ENCODE results near the gene PSPH.
"Not testable (repeated sequence)": the region's sequence is repeated elsewhere in the genome, so short reads cannot be mapped to it uniquely, and the experiment has no call there.

PSPH gene

DNA sequence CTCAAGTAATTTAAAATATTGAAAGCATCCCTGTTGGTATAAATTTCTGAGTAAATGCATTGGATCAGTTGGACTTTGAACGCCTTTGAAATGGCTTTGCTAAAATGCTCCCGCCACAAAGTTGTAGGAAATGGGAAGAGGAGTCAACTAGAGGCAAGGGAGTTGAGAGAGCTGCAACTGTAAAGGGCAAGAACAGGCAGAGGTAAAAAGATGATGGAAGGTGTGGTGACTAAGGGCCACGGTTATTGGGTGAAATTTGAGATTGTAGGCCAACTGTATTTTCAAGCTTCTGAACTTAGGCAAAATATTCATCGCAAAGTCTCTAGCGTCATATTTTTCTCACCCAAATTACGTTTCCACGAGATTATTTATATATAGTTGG is 12.2 kb upstream of the PSPH start:
- DNase-seq (ENCODE audit: low read depth, low spot score), result no peak

DNA sequence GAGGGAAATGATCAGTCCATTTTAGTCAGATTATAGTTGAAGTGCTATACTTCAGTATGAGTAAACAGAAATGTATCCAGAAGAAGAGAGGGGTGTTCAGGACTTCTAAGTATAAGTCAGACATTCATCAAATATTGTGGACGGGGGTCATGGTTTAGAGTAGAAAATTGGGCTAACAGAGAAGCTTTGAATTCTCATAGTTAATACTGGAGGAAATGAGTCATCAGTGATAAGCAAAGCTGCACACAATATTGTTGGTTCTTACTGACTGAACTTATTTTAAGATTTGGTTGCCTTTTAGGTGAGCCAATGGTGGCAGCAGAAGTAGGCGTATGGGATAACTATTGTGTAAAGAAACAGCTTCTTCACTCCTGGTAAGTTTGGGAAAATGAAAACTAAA is 11.1 kb upstream of the PSPH start:
- DNase-seq (ENCODE audit: low read depth, low spot score), result no peak

DNA sequence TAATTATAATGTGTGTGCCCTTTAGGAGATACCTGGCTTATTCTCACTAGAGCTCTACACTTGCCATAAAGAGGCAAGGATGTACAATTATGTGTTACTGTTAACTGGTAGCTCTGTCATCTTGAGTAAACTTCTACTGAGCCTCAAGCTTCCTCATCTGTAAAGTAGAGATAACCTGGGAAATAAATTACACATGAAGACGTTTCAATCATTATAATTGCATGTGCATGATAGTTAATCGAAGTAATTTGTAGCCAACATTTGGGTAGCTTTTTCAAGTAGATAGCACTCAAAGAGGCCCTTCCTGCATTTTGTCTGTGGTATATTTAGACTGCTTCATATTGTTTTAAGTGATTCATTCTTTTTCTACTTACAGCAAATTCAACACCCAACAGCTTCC is 2.7 kb upstream of the PSPH start:
- no peak for DNase-seq (ENCODE audit: low read depth, low spot score)

DNA sequence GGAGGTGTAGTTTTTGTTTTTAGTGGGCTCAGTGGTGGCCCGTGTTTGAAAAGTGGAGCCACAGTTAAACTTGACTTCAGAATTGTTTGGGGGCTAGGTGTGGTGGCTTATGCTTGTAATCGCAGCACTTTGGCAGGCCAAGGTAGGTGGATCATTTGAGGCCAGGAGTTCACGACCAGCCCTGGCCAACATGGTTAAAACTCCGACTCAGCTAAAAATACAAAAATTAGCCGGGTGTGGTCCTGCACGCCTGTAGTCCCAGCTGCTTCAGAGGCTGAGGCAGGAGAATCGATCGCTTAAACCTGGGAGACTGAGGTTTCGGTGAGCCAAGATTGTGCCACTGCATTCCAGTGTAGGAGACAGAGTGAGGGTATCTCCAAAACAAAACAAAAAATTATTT is 2.1 kb upstream of the PSPH start:
- DNase-seq (ENCODE audit: low read depth, low spot score), result no peak

DNA sequence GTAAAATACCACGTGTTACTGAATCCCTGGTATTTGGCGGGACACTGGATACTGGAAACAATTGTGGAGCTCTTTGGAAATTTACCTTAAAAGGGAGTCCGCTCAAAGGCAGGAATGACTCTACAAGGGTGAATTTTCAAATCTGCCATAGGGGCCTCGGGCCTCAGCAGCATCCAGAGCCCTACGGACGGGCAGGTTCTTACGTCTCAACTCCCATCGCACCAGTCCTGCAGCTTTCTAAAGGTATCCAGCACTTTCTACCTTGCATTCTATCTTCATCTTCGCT is 248 bp downstream of the PSPH start:
- no peak for DNase-seq (ENCODE audit: low read depth, low spot score)

DNA sequence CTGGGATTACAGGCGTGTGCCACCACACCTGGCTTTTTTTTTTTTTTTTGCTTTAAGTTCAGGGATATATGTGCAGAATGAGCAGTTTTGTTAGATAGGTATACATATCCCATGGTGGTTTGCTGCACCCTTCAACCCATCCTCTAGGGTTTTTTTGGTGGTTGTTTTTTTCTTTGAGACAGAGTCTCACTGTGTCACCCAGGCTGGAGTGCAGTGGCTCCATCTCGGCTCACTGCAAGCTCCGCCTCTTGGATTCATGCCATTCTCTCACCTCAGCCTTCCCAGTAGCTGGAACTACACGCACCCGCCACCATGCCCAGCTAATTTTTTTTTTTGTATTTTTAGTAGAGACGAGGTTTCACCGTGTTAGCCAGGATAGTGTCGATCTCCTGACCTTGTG is 2.5 kb downstream of the PSPH start:
- DNase-seq (ENCODE audit: low read depth, low spot score), result not testable (repeated sequence)

DNA sequence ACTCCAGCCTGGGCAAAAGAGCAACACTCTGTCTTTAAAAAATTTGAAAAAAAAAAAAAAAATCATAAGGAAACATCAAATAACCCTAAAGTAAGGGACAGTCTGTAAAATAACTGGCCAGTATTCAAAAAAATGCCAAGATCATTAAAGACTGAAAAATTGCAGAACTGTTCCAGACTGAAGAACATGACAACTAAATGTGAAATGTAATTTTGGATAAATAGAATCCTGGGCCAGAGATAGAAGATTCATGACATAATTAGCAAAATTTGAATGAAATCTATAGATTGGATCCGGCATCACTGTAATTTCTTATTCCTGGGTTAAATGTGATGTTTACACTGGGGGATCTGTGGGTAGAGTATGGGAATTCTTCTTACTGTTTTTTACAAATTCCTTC is 3.0 kb downstream of the PSPH start:
- DNase-seq (ENCODE audit: low read depth, low spot score), result no peak

DNA sequence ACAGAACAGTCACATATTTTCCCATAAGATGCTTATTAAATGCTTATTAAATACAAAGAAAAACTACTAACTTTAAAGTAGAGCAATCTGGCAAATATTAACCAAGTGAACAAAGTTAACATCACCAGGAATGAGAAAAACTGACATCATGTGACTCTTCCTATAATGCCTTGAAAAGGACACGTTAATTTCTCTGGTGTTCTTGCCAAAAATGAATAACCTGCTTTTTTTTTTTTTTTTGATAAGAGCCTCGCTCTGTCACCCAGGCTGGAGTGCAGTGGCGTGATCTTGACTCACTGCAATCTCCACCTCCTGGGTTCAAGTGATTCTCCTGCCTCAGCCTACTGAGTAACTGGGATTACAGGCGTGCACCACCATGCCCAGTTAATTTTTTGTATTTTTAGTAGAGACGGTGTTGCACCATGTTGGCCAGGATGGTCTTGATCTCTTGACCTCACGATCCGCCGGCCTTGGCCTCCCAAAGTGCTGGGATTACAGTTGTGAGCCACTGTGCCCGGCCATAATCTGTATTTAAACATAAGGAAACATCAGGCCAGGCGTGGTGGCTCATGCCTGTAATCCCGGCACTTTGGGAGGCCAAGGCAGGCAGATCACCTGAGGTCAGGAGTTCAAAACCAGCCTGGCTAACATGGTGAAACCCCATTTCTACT is 3.7 kb downstream of the PSPH start:
- DNase-seq (ENCODE audit: low read depth, low spot score), result not testable (repeated sequence)

DNA sequence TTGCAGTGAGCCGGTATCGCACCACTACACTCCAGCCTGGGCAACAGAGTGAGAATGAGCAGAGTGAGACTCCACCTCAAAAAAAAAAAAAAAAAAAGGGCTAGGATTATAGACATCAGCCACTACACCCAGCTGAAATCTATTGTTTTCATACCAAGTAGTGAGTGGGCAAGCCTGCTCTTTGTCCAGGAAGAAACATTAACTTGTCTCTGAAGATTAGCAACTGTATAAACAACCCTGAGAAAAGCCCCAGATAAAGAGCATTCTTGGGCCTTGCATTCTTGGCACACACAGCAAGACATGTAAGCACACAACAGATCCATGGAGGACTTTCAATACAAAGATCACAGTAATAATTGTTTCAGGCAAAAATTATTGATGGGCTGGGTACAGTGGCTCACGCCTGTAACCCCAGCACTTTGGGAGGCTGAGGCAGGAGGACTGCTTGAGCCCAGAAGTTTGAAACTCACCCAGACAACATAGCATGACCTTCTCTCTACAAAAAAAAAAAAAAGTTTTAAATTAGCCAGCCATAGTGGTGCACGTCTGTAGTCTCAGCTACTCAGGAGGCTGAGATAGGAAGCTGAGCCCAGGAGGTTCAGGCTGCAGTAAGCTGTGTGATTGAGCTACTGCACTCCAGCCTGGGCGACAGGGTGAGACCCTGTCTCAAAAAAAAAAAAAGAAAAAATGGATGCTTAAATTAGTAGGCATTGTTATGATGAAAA is 4.4 kb downstream of the PSPH start:
- DNase-seq (ENCODE audit: low read depth, low spot score), result peak; percentile 34

DNA sequence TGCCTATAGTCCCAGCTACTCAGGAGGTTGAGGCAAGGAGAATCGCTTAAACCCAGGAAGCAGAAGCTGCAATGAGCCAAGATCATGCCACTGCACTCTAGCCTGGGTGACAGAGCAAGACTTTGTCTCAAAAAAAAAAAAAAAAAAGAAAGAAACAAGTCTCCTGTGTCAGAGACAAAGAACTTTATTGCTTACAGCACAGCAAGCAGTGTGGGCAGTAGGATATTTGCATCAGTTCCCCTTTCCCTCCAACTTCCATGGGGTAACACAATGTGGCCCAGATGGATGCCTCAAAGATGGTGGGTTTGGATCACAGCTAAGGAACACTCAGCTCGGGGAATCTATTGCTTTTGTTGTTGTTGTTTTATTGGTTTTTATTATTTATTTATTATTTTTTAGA is 5.5 kb downstream of the PSPH start:
- not testable (repeated sequence) for DNase-seq (ENCODE audit: low read depth, low spot score)

DNA sequence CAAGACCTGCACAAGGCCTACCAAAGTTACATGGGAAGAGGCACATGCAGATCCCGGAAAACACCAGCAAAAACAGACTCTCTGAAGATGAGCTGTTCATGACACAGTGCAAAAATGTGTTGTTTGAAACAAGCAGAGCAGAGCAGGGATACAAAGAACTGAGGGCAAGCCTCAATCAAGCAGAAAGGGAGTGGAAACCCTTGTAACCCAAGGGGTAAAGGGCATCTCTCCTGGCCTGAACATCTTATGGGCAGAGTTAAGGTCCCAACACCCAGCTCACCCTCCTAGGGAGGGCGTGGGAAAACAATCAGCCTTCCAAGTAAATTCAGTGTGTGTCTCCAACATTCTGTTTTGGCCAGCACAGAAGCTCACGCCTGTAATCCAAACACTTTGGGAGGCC is 10.5 kb downstream of the PSPH start:
- no peak for DNase-seq (ENCODE audit: low read depth, low spot score)

DNA sequence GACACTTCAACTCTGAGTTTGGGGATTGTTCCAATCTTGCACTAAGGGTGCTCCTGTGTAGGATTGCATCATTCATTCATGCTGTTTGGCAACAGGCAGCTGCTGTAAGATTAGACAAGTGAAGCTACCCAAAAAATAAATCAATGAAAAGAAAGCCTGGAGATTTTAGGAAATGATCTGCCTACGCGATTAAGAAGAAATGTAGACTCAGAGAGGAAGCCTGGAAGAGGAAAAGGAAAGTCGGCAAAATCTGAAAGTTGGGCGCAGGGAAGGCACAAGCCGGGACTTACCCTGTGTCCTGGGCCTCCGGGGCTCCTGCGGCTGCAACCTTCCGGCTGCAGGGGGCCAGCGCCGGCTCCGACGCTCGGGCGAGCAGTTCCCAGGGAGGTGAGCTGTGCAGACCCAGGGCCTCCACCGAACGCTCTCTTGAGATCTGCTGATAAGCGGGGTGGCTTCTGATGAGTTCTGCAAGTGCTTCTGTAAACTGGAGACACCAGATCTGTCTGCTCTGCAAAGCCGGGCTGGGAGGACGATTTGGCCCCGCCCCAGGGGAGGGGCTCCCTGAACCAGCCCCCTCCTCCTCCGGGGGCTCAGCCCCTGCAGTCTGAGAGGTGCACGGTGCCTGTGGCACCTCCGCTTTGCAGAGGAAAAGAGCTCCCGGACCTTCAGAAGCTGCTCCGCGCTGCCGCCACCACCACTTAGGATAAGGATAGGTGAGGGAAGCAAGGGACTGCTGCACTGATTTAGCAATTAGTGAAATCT is 17.4 kb downstream of the PSPH start:
- DNase-seq (ENCODE audit: low read depth, low spot score), result peak; percentile 17

DNA sequence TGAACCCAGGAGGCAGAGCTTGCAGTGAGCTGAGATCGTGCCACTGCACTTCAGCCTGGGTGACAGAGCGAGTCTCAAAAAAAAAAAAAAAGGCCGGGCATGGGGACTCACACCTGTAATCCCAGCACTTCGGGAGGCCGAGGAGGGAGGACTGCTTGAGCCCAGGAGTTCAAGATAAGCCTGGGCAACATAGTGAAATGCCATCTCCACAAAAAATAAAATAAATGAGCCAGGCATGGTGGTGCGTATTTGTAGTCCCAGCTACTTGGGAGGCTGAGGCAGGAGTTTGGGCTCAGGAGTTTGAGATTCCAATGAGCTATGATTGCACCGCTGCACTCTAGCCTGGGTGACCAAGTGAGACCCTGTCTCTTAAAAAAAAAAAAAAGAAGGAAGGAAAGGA is 18.7 kb downstream of the PSPH start:
- not testable (repeated sequence) for DNase-seq (ENCODE audit: low read depth, low spot score)

DNA sequence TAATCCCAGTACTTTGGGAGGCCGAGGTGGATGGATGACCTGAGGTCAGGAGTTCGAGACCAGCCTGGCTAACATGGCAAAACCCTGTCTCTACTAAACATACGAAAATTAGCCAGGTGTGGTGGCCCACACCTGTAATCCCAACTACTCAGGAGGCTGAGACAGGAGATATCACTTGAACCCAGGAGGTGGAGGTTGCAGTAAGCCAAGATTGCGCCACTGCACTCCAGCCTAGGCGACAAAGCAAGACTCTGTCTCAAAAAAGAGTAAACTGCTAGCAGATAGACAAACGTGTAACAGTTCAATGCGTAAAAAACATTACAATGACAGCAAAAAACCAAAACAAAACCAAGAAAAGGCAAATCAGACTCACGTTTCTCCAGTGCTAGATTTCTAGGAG is 19.7 kb downstream of the PSPH start:
- not testable (repeated sequence) for DNase-seq (ENCODE audit: low read depth, low spot score)

DNA sequence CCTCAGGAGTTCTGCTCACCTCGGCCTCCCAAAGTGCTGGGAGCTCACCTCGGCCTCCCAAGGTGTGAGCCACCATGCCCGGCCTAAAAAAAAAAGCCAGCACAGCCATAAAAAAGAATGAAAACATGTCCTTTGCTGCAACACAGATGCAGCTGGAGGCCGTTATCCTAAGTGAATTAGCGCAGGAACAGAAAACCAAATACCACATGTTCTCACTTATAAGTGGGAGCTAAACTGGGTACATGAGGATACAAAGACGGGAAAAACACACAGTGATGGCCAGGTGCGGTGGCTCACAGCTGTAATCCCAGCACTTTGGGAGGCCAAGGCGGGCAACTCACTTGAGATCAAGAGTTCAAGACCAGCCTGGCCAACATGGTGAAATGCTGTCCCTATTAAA is 20.9 kb downstream of the PSPH start:
- DNase-seq (ENCODE audit: low read depth, low spot score), result no peak

DNA sequence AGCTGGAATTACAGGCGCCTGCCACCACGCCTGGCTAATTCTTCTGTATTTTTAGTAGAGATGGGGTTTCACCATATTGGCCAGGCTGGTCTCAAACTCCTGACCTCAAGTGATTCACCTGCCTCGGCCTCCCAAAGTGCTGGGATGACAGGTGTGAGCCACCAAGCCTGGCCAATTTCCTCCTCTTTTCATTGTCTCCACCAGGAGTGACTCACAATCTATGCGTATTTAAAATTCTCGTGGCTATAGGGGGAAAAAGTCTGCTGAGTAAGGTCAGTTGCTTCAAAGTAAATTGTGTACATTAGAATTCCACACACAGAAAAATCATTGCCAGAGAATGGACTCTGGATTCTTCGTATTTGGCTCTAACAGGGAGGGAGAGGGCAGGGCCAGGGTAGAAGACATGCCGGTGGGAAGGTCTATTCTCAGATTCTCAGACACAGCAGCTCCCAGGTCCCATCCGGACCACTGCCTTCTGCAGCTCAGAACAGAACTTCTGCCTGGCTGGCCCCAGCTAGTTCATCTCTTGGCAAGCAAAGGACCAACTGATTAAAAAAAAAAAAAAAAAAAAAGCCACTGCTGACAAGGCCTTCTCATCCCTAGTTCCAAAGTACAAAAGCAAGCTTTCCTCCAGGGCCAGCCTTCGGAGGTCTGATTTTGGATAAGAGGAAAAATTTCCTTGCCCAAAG is 22.2 kb downstream of the PSPH start:
- no peak for DNase-seq (ENCODE audit: low read depth, low spot score)

DNA sequence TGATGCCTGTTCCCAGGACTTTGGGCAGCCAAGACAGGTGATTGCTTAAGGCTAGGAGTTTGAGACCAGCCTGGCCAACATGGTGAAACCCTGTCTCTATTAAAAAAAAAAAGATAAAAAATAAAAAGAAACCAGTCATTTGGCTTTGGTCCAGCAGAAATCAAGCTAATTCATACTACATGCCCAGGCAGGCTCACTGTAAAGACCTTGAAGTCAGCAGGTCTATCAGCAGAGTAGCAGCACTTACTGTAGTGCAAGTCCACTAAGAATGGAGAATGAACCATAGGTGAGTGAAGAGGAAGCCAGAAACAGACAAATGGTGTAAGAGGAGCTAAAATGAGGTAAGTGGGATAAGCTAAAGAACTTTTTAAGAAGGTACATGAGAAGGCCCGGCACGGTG is 24.7 kb downstream of the PSPH start:
- DNase-seq (ENCODE audit: low read depth, low spot score), result no peak

DNA sequence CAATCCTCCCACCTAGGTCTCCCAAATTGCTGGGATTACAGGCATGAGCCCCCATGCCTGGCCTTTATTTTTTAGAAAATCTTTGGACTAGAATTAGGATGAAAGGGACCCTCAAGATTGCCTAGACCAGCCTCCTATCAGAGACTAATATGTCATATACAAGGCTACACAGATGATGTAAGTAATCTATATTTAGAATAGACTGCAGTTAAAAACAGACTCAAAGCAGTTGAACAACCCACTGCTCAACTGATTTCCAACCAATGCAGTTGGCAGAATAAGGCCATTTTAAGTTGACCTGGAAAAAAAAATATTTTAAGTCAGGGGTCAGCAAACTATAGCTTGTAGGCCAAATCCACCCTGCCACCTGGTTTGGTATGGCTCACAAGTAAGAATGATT is 27.7 kb downstream of the PSPH start:
- no peak for DNase-seq (ENCODE audit: low read depth, low spot score)

DNA sequence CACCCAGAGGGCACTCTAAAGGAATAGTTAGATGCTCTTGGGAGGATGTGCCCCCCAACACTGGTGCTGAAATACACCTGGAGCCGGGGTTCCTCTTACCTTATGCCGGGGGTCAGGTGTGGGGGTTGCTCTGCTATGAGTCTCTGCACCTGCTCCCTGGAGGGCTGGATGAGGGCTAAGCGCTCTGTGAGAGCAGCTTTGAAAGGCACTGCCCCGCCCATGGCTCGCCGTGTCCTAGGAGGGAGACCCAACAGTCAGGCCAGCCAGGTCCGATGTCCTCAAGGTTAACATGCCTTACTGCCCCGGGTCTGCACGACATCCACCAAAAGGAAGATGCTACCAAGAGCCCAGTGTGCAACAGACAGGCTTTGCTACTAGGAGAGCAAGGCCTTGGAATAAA is 31.7 kb downstream of the PSPH start:
- no peak for DNase-seq (ENCODE audit: low read depth, low spot score)

DNA sequence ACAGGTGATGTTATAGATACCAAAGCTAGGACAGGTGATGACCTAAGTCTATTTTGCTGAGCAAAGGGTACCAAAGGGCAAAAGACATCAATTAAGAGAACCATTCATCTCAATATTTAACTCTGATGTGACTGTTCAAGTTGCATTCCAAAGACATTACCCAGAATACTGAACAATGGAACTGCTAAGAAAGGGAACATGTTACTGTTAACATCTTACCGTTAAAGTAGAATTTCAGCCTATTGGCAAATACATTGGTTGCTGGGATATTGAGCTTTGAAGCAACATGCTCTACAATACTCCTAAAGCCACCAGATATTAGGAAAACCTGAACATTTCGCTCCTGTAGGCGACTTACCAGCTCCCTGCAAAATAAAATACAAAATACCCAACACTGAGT is 34.2 kb downstream of the PSPH start:
- not testable (repeated sequence) for DNase-seq (ENCODE audit: low read depth, low spot score)

DNA sequence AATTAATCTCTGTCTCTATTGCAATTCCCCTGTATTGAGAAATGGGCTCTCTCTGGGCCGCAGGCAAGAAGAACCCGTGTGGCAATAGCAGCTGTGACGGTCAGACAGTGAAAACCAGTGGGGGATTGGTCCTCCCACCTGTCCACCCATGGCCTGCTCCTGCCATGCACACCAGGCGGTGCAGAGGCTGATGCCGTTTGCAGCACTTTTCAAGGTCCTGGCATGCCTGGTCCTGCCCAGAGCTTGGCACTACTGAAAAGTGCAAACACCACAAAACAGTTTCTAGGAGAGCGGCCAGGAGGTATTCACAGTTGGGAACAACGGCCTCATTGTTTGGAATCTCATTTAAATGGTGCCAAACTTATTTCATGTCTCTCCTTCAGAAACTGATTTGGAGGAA is 41.5 kb downstream of the PSPH start:
- DNase-seq (ENCODE audit: low read depth, low spot score), result no peak

DNA sequence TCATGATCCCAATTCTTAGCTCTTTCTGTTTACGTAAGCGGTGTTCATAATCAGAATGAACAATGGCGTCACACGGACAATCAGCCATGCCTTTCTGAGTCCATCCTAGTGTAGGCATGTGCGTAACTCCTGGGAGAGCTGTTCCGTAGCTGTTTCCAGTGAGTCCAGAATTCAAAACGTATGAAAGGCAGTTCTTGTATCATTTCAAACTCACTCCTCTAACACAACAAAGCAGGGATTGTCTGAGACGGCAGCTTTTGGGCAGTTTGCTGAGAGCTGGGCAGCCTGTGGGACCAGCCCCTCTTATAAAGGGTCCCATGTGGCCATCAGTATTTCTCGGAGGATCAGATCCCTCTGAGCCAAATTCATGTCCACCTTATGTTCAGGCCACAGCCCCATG is 43.4 kb downstream of the PSPH start:
- DNase-seq (ENCODE audit: low read depth, low spot score), result no peak
